ENCODE results near the gene KLHDC7A. TPM values are rescaled to one million over a fixed set of nuclear protein-coding genes. Genes with fewer than 3 reads are reported as not detected.

KLHDC7A gene
- total and polyA plus RNA-seq, 10 of the 15 experiments (the other 5 are each of a cell fraction or from before 2014, with no cell fraction given), result not detected

DNA sequence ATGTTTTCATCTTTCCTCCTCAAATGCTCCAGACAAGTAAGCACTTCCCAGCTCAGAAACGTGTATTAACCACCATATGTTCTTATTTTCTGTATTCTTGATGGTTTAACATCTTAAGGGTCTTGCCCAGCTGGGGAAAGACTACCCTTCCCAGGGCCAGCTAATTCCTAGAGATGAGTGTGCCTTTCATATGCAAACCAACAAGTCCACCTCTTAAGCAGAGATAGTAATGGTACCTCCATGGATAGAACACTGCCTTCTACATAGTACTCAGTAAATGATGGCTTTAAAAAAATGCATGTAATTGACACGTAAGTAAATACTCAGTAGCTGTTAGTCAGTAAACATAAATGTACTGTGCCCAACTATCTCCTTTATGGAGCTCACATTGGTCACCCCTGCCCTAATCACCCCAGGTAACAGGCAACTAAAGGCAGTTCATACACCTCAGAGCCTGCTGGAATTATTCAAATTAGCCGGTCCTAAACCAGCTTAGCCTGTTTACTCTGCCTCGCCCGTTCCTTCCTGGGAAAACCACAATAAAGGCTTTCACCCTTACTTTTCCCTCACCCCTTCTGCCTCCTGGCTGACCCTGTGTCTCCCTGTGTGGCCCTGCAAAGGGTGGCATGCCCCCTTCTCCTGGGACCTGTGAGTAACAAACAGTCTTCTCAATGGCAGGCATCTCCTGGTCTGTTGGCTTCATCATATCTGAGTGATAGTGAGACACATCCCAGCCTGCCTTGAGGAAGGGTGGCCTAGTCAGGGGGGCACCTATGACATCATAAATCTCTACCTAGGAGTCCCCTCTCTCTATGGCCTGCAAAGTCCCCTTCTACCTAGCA, 40.1 kb upstream of the KLHDC7A start (continued):
- TF ChIP-seq NR2F1 (conservative IDR thresholded peaks at IDR 0.05) (no peak), HCFC1 (IDR thresholded peaks at IDR 0.05; ENCODE audit: low read length) (no peak), SIX5 (IDR thresholded peaks at IDR 0.05; ENCODE audit: low read depth, low read length, severe bottlenecking) (no peak), EP300 (IDR thresholded peaks at IDR 0.05; ENCODE audit: borderline replicate concordance in 1 of 2, control insufficient read depth in 1 of 2, low read depth in 2 of 2, low read length in 2 of 2) (no peak), EED (IDR thresholded peaks at IDR 0.05; ENCODE audit: low read depth) (no peak), FOXM1 (IDR thresholded peaks at IDR 0.05; ENCODE audit: low read depth, low read length) (no peak)
- TF ChIP-seq, protein P1, sequence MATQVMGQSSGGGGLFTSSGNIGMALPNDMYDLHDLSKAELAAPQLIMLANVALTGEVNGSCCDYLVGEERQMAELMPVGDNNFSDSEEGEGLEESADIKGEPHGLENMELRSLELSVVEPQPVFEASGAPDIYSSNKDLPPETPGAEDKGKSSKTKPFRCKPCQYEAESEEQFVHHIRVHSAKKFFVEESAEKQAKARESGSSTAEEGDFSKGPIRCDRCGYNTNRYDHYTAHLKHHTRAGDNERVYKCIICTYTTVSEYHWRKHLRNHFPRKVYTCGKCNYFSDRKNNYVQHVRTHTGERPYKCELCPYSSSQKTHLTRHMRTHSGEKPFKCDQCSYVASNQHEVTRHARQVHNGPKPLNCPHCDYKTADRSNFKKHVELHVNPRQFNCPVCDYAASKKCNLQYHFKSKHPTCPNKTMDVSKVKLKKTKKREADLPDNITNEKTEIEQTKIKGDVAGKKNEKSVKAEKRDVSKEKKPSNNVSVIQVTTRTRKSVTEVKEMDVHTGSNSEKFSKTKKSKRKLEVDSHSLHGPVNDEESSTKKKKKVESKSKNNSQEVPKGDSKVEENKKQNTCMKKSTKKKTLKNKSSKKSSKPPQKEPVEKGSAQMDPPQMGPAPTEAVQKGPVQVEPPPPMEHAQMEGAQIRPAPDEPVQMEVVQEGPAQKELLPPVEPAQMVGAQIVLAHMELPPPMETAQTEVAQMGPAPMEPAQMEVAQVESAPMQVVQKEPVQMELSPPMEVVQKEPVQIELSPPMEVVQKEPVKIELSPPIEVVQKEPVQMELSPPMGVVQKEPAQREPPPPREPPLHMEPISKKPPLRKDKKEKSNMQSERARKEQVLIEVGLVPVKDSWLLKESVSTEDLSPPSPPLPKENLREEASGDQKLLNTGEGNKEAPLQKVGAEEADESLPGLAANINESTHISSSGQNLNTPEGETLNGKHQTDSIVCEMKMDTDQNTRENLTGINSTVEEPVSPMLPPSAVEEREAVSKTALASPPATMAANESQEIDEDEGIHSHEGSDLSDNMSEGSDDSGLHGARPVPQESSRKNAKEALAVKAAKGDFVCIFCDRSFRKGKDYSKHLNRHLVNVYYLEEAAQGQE (IDR thresholded peaks at IDR 0.05; ENCODE audit: low read depth, low read length), result no peak

Measured in GM12878 (cell line).